Spleen (tissue), 11 donors: ENCODE data around the gene SENP7. TPM values are rescaled to one million over a fixed set of nuclear protein-coding genes. Genes with fewer than 3 reads are reported as not detected.
A peak's percentile ranks its signal among the peaks of the same experiment; 100 is the strongest.

Experiments
- DNase-seq: peaks from one replicate; pipeline ENCODE4 v3.0.0-alpha.2; 2020
- H3K27ac ChIP-seq, 8 donors: fragments of 200-600 bp; sonication (generic) in 7 of 8; 1 replicate in 4 of 8; 2 replicates in 4 of 8; pipeline versions ENCODE4 v1.5.0 to v1.8.0; 2016 to 2021; ENCODE audit warnings: inconsistent platforms in 4 of 8, mild to moderate bottlenecking in 4 of 8, moderate library complexity in 1 of 8
- H3K27me3 ChIP-seq, 7 donors: fragments of 200-600 bp; sonication (generic) in 6 of 7; replicated peaks in 1 of 7; 1 replicate in 4 of 7; 2 replicates in 3 of 7; pipeline versions ENCODE4 v1.5.0 to v1.8.0; 2016 to 2021; ENCODE audit warnings: inconsistent platforms in 3 of 7, mild to moderate bottlenecking in 1 of 7
- H3K36me3 ChIP-seq, 6 donors: fragments of 200-600 bp; sonication (generic) in 5 of 6; 1 replicate in 4 of 6; 2 replicates in 2 of 6; pipeline versions ENCODE4 v1.5.0 to v1.8.0; 2016 to 2021; ENCODE audit warnings: inconsistent platforms in 2 of 6
- H3K4me1 ChIP-seq, 6 donors: fragments of 200-600 bp; sonication (generic) in 5 of 6; 1 replicate in 3 of 6; 2 replicates in 3 of 6; pipeline versions ENCODE4 v1.5.0 to v1.8.0; 2016 to 2021; ENCODE audit warnings: inconsistent platforms in 3 of 6
- H3K4me3 ChIP-seq, 8 donors: fragments of 200-600 bp; sonication (generic) in 7 of 8; 1 replicate in 4 of 8; 2 replicates in 4 of 8; pipeline versions ENCODE4 v1.5.0 to v1.8.0; 2016 to 2021; ENCODE audit warnings: inconsistent platforms in 4 of 8, mild to moderate bottlenecking in 4 of 8, moderate library complexity in 2 of 8
- H3K9me3 ChIP-seq, 8 donors: fragments of 200-600 bp; sonication (generic) in 7 of 8; 1 replicate in 4 of 8; 2 replicates in 4 of 8; pipeline versions ENCODE4 v1.5.0 to v1.8.0; 2016 to 2021; ENCODE audit warnings: inconsistent platforms in 4 of 8
- POLR2A ChIP-seq, 3 donors: fragments of 450-650 bp; IDR thresholded peaks; one replicate each; pipeline ENCODE4 v1.5.1; 2017; ENCODE audit warnings: antibody characterized with exemption in 3 of 3, mild to moderate bottlenecking in 1 of 3
- POLR2AphosphoS5 ChIP-seq, 3 donors: sonication (generic); formaldehyde crosslinking; IDR thresholded peaks; one replicate each; pipeline ENCODE4 v1.5.1; 2017; ENCODE audit warnings: antibody characterized with exemption in 3 of 3
- WGBS, 5 donors: extraction: QIAGEN DNeasy Blood & Tissue Kit in 3 of 5; methylation state at CpG; one replicate each; pipeline versions ENCODE4 v1.1.5 to v1.1.7; 2013 to 2018; 5-methylcytosine and 5-hydroxymethylcytosine counted together
- intact Hi-C: fragments of 100-400 bp; cut with DNase I; formaldehyde crosslinking; loops from one replicate; pipeline ENCODE4 v1.15.0; 2023; ENCODE audit warnings: low total_unique reads
- polyA plus RNA-seq, 3 donors: library from polyadenylated mRNA; stranded (reverse); fragments of 200-250 nt; gene quantifications; one replicate each; pipeline ENCODE4 v1.2.1, GENCODE V29; 2013
- total RNA-seq, 7 donors: library from RNA; depleted of rRNA in 3 of 7; stranded (reverse); fragments of >200 nt in 3 of 7; fragmentation: NEBNext Ultra II Directional in 4 of 7; extraction: Animal tissue kit (Norgen Biotek cat#: 25700) in 4 of 7; gene quantifications; one replicate each; pipeline versions ENCODE4 v1.1.0 to v1.2.1, GENCODE V29; 2016 to 2021
- TF ChIP-seq, protein P1 (sequence below), 11 experiments: fragments of 200-600 bp in 7 of 11; fragments of 450-650 bp in 4 of 11; sonication (generic) in 4 of 11; IDR thresholded peaks in 8 of 11; conservative IDR thresholded peaks in 3 of 11; 1 replicate in 7 of 11; 2 replicates in 4 of 11; pipeline versions ENCODE4 v1.4.0 to v1.8.0; 2016 to 2021; ENCODE audit warnings: antibody characterized with exemption in 11 of 11, inconsistent platforms in 4 of 11, mild to moderate bottlenecking in 1 of 11
- donor health status: healthy with polysubstance abuse.
- donor health status: DM: no; HTN: no; CAD: no; lungs with moderate emphysema.
- donor health status: DM: no; HTN: no; CAD: no.
- donor health status: Bipolar disorder and iron deficiency.
- donor health status: healthy.
- donor health status: DM: no; HTN: no; CAD: no.
- donor health status: DM: yes; HTN: yes; CAD: no.

SENP7 gene
- total and polyA plus RNA-seq, 10 donors = 11.2 to 46.9 (median 33.4) TPM

DNA sequence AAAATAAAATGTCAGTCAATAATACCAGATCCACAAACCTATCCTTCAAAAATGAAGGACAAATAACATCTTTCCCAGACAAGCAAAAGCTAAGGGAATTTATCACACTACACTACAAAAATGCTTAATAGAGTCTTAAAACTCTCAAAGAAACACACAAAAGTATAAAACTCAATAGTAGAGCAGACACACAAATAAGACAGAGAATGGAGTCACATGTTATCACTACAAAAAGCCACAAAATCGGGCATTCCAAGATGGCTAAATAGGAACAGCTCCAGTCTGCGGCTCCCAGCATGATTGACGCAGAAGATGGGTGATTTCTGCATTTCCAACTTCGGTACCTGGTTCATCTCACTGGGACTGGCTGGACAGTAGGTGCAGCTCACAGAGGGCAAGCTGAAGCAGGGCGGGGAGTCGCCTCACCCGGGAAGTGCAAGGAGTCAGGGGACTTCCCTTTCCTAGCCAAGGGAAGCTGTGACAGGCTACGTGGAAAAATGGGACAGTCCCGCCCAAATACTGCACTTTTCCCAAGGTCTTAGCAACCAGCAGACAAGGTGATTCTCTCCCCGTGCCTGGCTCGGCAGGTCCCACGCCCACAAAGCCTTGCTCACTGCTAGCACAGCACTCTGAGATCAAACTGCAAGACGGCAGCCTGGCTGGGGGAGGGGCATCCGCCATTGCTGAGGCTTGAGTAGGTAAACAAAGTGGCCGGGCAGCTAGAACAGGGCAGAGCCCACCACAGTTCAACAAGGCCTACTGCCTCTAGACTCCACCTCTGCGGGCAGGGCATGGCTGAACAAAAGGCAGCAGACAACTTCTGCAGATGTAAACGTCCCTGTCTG, 46.3 kb downstream of the SENP7 start:
- peak; percentile 77 for DNase-seq
- Histone ChIP-seq H3K4me1 (peaks cover 0 to 23% (median 0%) of the 10 kb centered on the region in 6 donors), H3K4me3 (peak overlapping the region in 2 of 8 donors; percentile 10), H3K27ac (peak overlapping the region in 3 of 8 donors; percentile 3 to 46 (median 21)), H3K36me3 (peaks cover 0 to 20% (median 4%) of the 10 kb centered on the region in 6 donors), H3K9me3 (peaks cover 0 to 12% (median 2%) of the 10 kb centered on the region in 8 donors), H3K27me3 (no peaks in the 10 kb centered on the region)
- intact Hi-C loops = no loop called here
- TF ChIP-seq POLR2AphosphoS5 (IDR thresholded peaks at IDR 0.05) (peak in 1 of 3 donors; percentile 11), POLR2A (IDR thresholded peaks at IDR 0.05) (no peak)
- WGBS, 5 donors = 54 to 84% (median 78%) methylated on average over 12 to 17 of the region's 17 CpGs

DNA sequence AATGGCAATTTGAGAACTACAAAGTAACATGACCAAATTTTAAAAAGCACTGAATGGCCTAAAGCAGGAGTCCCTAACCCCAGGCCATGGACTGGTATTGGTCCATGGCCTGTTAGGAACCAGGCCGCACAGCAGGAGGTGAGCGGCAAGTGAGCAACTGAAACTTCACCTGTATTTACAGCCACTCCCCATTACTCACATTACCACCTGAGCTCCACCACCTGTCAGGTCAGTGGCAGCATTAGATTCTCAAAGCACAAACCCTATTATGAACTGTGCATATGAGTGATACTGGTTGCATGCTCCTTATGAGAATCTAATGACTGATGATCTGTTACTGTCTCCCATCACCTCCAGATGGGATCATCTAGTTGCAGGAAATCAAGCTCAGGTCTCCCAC, 48.8 kb downstream of the SENP7 start:
- intact Hi-C loops = no loop called here
- no peak overlapping the region for H3K27ac ChIP-seq
- DNase-seq = no peak
- TF ChIP-seq POLR2A (IDR thresholded peaks at IDR 0.05) = no peak
- TF ChIP-seq, protein P1, sequence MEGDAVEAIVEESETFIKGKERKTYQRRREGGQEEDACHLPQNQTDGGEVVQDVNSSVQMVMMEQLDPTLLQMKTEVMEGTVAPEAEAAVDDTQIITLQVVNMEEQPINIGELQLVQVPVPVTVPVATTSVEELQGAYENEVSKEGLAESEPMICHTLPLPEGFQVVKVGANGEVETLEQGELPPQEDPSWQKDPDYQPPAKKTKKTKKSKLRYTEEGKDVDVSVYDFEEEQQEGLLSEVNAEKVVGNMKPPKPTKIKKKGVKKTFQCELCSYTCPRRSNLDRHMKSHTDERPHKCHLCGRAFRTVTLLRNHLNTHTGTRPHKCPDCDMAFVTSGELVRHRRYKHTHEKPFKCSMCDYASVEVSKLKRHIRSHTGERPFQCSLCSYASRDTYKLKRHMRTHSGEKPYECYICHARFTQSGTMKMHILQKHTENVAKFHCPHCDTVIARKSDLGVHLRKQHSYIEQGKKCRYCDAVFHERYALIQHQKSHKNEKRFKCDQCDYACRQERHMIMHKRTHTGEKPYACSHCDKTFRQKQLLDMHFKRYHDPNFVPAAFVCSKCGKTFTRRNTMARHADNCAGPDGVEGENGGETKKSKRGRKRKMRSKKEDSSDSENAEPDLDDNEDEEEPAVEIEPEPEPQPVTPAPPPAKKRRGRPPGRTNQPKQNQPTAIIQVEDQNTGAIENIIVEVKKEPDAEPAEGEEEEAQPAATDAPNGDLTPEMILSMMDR (IDR thresholded peaks at IDR 0.05 in 8 of 11, conservative IDR thresholded peaks at IDR 0.05 in 3 of 11) = no peak
- TF ChIP-seq POLR2AphosphoS5 (IDR thresholded peaks at IDR 0.05) = no peak
- WGBS, 5 donors = 91 to 100% (median 99%) methylated on average over 2 of the region's 2 CpGs
- H3K27me3 ChIP-seq = no peaks in the 10 kb centered on the region
- no peak overlapping the region for H3K4me3 ChIP-seq
- peaks cover 0 to 6% (median 0%) of the 10 kb centered on the region in 8 donors for H3K9me3 ChIP-seq
- peaks cover 0 to 21% (median 4%) of the 10 kb centered on the region in 6 donors for H3K36me3 ChIP-seq
- H3K4me1 ChIP-seq = peaks cover 0 to 23% (median 0%) of the 10 kb centered on the region in 6 donors

DNA sequence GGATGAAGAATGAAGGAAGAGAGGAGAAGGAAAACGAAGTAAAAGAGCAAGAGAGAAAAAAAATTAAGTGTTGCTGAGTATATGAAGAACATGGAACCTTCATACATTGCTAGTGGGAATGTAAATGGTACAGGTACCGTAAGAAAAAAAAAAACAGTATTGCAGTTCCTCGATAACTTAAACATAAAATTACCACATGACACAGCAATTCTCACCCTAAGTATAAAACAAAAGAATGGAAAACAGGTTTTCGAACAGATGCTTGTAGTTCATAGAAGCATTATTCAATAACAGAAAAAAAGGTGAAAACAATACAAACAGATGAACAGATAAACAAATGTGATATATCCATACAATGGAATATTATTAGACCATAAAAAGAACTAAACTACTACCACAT, 51.6 kb downstream of the SENP7 start:
- 82 to 94% (median 86%) methylated on average over 4 of the region's 4 CpGs for WGBS, 5 donors
- intact Hi-C loops = no loop called here
- H3K36me3 ChIP-seq = peaks cover 0 to 47% (median 15%) of the 10 kb centered on the region in 6 donors

DNA sequence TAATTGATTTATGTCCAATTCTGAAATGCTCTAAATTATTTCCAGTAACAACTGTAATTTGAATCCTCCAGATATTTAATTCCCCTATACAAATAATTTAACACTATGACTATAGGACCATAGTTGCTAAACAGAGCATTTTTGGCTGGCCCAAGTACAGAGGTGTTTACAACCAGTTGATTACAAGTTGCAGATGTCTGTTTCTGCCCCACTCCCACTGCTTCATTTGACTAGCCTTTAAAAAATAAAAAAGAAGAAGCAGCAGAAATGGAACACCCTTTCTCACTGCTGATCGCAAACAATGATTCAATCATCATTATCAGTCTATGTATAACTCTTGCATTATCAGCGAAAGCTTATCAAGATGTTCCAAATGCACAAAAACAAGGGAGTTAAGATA, 54.6 kb downstream of the SENP7 start:
- no peak for DNase-seq
- no peak overlapping the region for H3K27ac ChIP-seq

More for the DNA sequence above, 51.6 kb downstream of the SENP7 start:
- no peak for TF ChIP-seq POLR2AphosphoS5 (IDR thresholded peaks at IDR 0.05)
- TF ChIP-seq POLR2A (IDR thresholded peaks at IDR 0.05) = no peak
- TF ChIP-seq, protein P1 (IDR thresholded peaks at IDR 0.05 in 8 of 11, conservative IDR thresholded peaks at IDR 0.05 in 3 of 11) = no peak
- Histone ChIP-seq H3K27ac (no peak overlapping the region), H3K9me3 (no peaks in the 10 kb centered on the region), H3K27me3 (no peaks in the 10 kb centered on the region), H3K4me3 (no peak overlapping the region), H3K4me1 (peaks cover 0 to 7% (median 0%) of the 10 kb centered on the region in 6 donors)
- DNase-seq = no peak

More for the DNA sequence above, 54.6 kb downstream of the SENP7 start:
- Histone ChIP-seq H3K27me3 (no peaks in the 10 kb centered on the region), H3K36me3 (peaks cover 0 to 51% (median 15%) of the 10 kb centered on the region in 6 donors), H3K4me1 (no peaks in the 10 kb centered on the region), H3K4me3 (no peak overlapping the region), H3K9me3 (peaks cover 0 to under 1% (median 0%) of the 10 kb centered on the region in 8 donors)
- TF ChIP-seq POLR2A (IDR thresholded peaks at IDR 0.05) (no peak), POLR2AphosphoS5 (IDR thresholded peaks at IDR 0.05) (no peak)
- TF ChIP-seq, protein P1 (IDR thresholded peaks at IDR 0.05 in 8 of 11, conservative IDR thresholded peaks at IDR 0.05 in 3 of 11) = no peak
- intact Hi-C loops = no loop called here
- WGBS, 5 donors = 94 to 99% (median 95%) methylated on average over 2 of the region's 2 CpGs
